HG03469 (cell line): ENCODE data around the gene ABCC4.

Experiments used
- ATAC-seq: cut with Tn5 transposase; IDR thresholded peaks from one replicate; pipeline ENCODE4 v1.9.1; 2021; ENCODE audit warnings: mild to moderate bottlenecking, moderate library complexity, moderate number of reproducible peaks; ENCODE audit not compliant: unreplicated experiment

Gene ABCC4

DNA sequence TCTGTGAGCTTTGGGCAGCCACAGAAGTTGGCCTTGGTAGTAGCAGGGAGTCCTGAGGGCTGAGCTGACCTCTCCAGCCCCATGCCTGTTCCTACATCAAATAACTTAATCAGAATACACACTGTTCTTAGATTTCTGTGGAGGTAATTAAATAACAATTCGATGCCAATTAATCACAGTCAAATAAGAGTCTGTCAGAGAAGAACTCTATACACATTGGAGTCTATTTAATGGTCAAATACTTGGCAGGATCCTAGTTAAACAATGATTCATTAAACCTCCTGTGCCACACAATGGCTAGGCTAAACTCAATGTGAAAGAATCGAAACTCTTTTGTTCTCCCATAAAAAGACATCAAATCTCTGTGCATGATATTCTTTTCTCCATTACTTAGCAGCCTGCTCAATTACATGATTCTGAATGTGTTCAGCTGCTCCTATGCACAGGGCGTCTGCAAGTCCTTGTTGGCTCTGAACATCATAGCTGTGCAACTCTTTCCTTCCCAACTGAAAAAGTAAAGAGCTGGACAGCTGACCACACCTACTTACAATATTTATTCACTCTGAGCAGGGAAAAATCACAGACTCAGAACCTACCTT is 173.1 kb downstream of the ABCC4 start:
- ATAC-seq: no peak

- ATAC-seq: no peak
These were observed 176.3 kb downstream of the ABCC4 start for GRCh38 chr13:95124959-95125358.

DNA sequence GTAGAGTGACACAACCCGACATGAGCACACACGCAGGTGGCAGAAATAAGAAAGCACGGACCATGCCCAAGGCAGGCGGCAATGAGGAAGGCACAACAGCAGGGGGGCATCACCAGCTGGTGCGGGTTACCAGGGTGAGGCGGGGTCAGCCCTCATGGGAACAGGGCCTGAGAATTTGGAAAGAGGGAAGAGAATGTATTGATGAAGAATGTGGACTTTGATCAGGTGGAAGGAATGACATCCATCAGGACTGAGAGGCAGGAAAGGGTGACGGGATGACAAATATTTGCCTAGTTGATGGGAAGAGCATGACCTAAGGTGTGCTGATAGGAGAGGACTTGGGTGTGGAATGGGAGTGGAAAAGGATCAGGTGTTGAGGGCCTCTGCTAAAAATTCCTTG is 177.5 kb downstream of the ABCC4 start:
- ATAC-seq: no peak

DNA sequence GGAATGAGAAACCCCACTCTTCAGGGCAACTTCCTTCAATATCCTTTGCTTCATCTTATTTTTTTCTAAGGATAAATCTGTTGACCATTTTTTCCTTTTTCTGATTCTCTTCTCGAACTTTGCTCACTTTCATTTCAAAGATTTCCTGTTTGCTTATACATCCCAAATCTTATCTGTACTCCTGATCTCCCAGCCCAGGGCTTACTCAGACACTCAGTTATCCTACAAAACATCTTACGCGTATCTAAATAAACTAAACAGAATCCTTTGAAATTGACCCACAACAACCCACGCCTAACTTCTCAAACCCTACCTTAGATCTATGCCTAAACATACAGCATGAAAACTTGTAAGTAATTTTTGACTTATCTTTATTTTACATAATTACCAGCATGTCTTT is 179.2 kb downstream of the ABCC4 start:
- ATAC-seq: no peak

DNA sequence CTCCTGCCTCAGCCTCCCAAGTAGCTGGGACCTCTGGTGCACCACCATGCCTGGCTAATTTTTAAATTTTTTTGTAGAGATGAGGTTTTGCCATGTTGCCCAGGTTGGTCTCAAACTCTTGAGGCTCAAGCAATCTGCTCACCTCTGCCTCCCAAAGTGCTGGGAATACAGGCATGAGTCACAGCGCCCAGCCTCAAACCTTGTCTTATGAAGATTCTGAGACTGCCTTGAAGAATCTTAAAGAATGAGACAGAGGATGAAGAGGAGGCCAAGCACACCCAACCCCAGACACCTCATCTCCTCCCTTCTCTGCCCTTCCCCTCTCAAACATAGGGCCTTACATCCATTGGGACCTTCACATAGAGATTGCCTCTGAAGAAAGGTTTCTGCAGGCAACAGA is 179.7 kb downstream of the ABCC4 start:
- ATAC-seq: no peak

- no peak for ATAC-seq
These were observed 180.6 kb downstream of the ABCC4 start for GRCh38 chr13:95120650-95121049.

- ATAC-seq: no peak
These were observed 182.5 kb downstream of the ABCC4 start for GRCh38 chr13:95118541-95119324.

DNA sequence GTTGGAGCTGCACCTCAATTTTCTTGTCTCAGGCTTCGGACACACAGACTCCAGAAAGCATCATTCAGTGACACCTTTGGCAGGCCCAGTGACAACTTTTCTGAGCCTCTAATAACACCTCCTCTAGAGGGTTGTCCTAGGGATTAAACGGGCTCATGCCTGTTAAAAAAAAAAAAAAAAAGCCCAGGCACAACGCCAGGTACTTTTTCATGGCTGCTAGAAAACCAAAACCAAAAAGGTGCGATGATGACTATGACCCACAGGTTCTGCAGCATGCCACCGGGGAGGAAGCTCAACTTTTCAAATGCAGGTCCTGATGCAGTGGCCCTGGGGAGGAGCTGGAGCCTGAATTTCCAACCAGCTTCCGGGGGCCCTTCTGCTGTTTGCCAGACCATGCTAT is 184.2 kb downstream of the ABCC4 start:
- ATAC-seq: no peak

DNA sequence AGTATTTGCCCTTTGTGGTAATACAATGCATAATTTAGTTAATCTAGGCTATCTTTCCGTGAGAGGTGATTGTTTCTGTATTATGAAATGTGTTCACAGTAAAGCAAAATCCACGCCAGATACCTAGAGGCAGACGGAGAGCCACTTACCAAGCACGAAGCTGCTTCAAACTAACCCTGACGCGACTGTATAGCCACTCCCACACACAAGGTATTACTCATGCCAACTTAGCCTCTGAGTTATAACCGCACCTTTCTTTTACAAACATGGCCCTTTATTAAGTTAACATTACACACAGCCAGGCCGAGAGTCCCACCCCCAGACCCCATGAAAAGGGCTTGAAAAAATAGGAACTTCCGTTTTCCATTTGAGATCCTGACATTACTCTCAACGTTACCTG is 185.7 kb downstream of the ABCC4 start:
- ATAC-seq: no peak

DNA sequence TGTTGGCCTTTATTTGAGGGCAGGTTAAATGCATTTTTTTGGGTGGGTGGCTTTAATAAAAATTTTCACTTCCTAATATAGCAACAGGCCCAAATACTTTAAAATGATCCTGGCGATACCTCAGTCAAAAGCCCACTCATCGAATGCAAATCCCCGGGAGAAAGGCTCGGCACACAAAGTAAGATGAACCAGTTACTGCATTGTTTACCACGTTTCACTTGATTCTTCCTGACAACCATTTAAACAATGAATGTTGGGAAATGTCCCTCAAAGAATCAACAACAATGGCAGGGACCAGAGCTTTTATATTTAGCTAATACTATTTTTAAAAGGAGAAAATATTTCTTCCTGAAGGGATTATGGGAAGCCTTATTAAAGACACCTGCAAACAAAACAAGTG is 187.7 kb downstream of the ABCC4 start:
- ATAC-seq: no peak

DNA sequence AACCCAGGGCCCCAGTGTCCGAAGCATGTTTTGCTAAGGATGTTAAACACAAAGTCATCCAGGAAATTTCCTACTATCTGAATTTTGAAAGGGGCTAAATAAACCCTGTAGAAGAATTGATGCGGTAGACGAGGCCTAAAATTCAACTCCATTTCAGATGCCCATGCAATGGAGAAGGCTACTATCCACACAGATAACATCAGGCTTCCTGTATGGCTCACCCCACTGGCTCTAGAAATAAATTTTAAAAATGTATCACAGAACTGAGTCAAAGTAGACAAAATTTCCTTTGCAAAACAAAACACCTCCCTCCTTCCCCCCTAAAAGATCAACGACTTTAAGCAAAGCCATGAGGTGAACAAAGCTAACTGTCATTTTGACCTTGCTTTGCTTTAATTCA is 188.4 kb downstream of the ABCC4 start:
- no peak for ATAC-seq

DNA sequence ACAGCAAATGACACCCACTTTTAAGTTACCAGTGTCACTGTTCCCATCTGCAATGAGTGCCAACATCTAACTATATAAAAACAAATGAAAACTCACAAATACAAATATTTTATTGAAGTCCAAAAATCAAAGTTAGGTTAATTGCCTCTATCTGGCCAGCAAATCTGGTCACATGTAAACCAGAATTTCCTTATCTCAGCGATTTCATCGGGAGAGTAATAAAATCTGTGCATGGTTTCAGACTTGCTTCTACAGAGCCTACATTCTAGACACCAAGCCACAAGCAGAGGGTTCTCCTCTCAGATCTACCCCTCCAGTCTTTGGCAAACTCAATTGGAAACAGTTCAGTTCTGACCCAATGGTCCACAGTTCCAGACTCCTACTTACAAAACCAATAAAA is 189.6 kb downstream of the ABCC4 start:
- no peak for ATAC-seq

GRCh38 chr13:95106562-95106961 is 194.7 kb downstream of the ABCC4 start:
- ATAC-seq: no peak

- no peak for ATAC-seq
These were observed 200.5 kb downstream of the ABCC4 start for GRCh38 chr13:95100525-95101433.

DNA sequence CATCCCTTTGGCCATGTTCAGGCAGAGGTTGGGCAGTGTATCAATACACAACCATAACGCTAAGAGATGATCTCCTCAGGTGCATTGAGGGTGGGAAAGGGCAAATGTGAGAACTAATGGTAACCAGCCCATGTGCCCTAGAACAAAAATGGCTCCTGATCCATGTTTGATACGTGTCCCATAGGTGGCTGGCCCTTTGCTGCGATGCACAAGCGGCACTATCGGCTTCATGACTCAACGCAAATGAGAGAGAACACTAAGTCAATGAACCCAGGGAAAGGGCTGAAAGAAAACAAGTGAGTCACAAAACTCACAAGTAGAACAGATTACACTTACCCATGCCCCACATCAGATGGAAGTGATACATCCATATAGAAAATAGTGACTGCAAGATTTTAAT is 201.7 kb downstream of the ABCC4 start:
- ATAC-seq: no peak

DNA sequence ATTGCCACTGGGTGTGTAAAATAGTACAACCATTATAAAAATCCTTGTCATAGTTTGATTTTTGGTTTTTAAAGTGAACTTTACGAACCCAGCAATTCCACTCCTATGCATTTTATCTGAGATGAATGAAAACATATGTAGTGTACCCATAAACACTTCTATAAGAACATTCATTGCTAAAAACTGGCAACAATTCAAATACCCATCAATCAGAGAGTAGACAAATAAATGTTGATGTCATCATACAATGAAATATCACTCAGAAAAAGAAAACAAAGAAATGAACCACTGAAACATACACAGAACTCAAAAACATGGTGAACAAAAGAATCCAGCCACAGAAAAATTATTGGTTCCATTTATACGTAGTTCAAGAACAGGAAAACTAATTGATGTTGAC is 202.3 kb downstream of the ABCC4 start:
- ATAC-seq: no peak

DNA sequence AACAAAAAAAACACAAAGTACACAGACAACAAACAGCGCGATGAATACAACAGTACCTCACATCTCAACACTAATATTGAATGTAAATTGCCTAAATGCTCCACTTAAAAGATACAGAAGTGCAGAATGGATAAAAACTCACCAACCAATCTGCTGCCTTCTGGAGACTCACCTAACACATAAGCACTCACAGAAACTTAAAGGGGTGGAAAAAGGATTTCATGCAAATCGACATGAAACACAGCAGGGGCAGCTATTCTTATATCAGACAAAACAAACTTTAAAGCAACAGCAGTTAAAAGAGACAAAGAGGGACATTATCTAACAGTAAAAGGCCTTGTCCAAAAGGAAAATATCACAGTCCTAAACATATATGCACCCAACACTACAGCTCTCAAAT is 209.5 kb downstream of the ABCC4 start:
- no peak for ATAC-seq

DNA sequence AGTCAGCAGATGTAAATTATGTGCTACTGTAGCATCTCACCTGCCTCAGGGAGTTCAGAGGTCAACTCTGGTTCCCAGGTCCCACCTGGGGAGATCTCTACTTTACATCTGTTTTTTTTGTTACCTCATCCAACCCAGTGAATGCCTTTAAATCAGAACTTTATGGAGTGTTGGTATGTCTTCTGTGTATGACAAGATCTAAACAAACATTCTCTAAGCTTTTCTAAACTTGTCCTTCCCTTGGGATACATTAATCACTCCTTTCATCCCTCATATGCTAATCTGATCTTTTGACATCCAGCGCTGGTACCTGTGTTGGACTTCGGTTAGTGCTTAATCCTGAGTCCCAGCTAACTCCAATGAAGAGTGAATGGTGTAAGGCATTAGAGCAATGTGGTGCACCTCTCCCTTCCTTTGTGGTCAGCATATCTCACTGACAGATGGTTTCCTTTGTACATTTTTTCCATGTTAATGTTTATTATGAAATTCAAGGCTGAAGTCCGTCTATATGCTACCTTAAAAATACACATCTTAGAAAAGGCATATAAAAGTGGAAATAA is 213.4 kb downstream of the ABCC4 start:
- ATAC-seq: no peak

- ATAC-seq: no peak
These were observed 214.5 kb downstream of the ABCC4 start for GRCh38 chr13:95086761-95087160.

DNA sequence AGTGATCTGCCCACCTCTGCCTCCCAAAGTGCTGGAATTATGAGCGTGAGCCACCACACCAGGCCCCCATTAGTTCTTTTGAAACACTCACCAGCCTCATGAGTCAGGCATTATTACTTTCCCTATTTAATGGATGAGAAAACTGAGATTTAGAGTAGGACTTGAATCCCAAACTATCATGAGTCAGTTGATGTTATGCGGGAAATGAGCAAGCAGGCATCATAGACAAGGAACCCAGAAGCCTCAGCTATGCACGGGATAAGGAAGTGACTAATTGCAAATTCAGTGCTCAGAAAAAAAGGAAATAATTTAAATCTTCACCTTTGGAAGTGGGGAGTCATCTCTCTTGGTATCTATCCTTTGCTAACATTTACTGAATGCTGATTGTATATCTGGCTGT is 217.5 kb downstream of the ABCC4 start:
- no peak for ATAC-seq

- ATAC-seq: no peak
These were observed 218.2 kb downstream of the ABCC4 start for GRCh38 chr13:95083066-95083465.
